T-helper 1 cell (primary cell): ENCODE data around the gene PCSK2.

Experiments
- DNase-seq, 5 donors: peaks; one replicate each; pipeline ENCODE4 v3.0.0-alpha.2; 2012 to 2020

Gene PCSK2

GRCh38 chr20:17452441-17452840 lies 225.6 kb downstream of the PCSK2 start:
- no peak for DNase-seq

GRCh38 chr20:17453592-17453991 lies 226.8 kb downstream of the PCSK2 start:
- no peak for DNase-seq

- DNase-seq = no peak
Observed at GRCh38 chr20:17456279-17456678, 229.4 kb downstream of the PCSK2 start.

- no peak for DNase-seq
Observed at GRCh38 chr20:17457079-17457478, 230.2 kb downstream of the PCSK2 start.

GRCh38 chr20:17457588-17458190 lies 230.8 kb downstream of the PCSK2 start:
- no peak for DNase-seq

GRCh38 chr20:17460119-17460518 lies 233.3 kb downstream of the PCSK2 start:
- DNase-seq = no peak

- no peak for DNase-seq
Observed at GRCh38 chr20:17461941-17462340, 235.1 kb downstream of the PCSK2 start.

GRCh38 chr20:17463711-17464110 lies 236.9 kb downstream of the PCSK2 start:
- no peak for DNase-seq

GRCh38 chr20:17465236-17465635 lies 238.4 kb downstream of the PCSK2 start:
- no peak for DNase-seq

- DNase-seq = no peak
Observed at GRCh38 chr20:17466641-17467040, 239.8 kb downstream of the PCSK2 start.

GRCh38 chr20:17467120-17467655 lies 240.3 kb downstream of the PCSK2 start:
- no peak for DNase-seq

GRCh38 chr20:17468073-17468840 lies 241.4 kb downstream of the PCSK2 start:
- no peak for DNase-seq

GRCh38 chr20:17469246-17470030 lies 242.6 kb downstream of the PCSK2 start:
- no peak for DNase-seq

GRCh38 chr20:17470521-17470920 lies 243.7 kb downstream of the PCSK2 start:
- no peak for DNase-seq

- no peak for DNase-seq
Observed at GRCh38 chr20:17470973-17471372, 244.1 kb downstream of the PCSK2 start.

- DNase-seq = no peak
Observed at GRCh38 chr20:17471606-17472187, 244.9 kb downstream of the PCSK2 start.

GRCh38 chr20:17473659-17474058 lies 246.8 kb downstream of the PCSK2 start:
- no peak for DNase-seq

- no peak for DNase-seq
Observed at GRCh38 chr20:17479063-17479657, 252.3 kb downstream of the PCSK2 start.

- DNase-seq = no peak
Observed at GRCh38 chr20:17480696-17481095, 253.9 kb downstream of the PCSK2 start.

GRCh38 chr20:17481661-17482060 lies 254.8 kb downstream of the PCSK2 start:
- no peak for DNase-seq

- no peak for DNase-seq
Observed at GRCh38 chr20:17482536-17482935, 255.7 kb downstream of the PCSK2 start.

GRCh38 chr20:17485017-17485416 lies 258.2 kb downstream of the PCSK2 start:
- DNase-seq = no peak
